Neural progenitor cell (in vitro differentiated cells): ENCODE measurements around the gene MDN1.

ENCODE experiments used
- EZH2phosphoT487 ChIP-seq: fragments of 200-600 bp; sonication (generic); IDR thresholded peaks from 2 replicates; pipeline ENCODE4 v1.6.1; 2017; ENCODE audit warnings: antibody characterized with exemption
- TF ChIP-seq, protein P1 (sequence below): fragments of 200-600 bp; sonication (generic); IDR thresholded peaks from 2 replicates; pipeline ENCODE4 v1.5.1; 2017; ENCODE audit warnings: antibody characterized with exemption, mild to moderate bottlenecking

DNA sequence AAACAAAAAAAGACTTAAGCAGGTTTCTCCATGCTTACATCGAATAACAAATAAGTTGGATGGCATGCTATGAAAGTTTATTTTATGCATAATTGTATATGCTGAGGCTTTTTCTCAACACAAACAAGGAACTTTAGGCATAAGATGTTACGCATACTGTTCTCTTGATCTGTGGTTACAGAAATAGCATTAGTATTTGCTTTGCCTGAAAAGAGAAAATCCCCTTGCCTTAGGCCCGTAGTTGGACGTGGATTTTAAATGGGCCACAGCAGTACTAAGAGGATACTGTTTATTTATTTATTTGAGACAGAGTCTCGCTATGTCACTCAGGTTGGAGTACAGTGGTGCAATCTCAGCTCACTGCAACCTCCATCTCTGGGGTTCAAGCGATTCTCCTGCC is 200.0 kb downstream of the MDN1 start:
- TF ChIP-seq, protein P1, sequence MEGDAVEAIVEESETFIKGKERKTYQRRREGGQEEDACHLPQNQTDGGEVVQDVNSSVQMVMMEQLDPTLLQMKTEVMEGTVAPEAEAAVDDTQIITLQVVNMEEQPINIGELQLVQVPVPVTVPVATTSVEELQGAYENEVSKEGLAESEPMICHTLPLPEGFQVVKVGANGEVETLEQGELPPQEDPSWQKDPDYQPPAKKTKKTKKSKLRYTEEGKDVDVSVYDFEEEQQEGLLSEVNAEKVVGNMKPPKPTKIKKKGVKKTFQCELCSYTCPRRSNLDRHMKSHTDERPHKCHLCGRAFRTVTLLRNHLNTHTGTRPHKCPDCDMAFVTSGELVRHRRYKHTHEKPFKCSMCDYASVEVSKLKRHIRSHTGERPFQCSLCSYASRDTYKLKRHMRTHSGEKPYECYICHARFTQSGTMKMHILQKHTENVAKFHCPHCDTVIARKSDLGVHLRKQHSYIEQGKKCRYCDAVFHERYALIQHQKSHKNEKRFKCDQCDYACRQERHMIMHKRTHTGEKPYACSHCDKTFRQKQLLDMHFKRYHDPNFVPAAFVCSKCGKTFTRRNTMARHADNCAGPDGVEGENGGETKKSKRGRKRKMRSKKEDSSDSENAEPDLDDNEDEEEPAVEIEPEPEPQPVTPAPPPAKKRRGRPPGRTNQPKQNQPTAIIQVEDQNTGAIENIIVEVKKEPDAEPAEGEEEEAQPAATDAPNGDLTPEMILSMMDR = no peak
- TF ChIP-seq EZH2phosphoT487 = no peak
